GM23338 (cell line): ENCODE data around the gene SYT6.
A peak's percentile ranks its signal among the peaks of the same experiment; 100 is the strongest.

Source experiments
- CTCF ChIP-seq, 2 experiments: fragments of 200-600 bp in 1 of 2; sonication (generic) in 1 of 2; conservative IDR thresholded peaks; 2 replicates each; pipeline versions ENCODE4 v1.5.1 to v1.6.1; 2016 to 2017; ENCODE audit warnings: antibody characterized with exemption in 2 of 2, low read depth in 2 of 2, mild to moderate bottlenecking in 2 of 2, moderate library complexity in 1 of 2
- EZH2 ChIP-seq: fragments of 200-600 bp; sonication (generic); IDR thresholded peaks from one replicate; pipeline ENCODE4 v1.8.0; 2017; ENCODE audit warnings: antibody characterized with exemption, mild to moderate bottlenecking, low read depth; ENCODE audit not compliant: unreplicated experiment
- POLR2AphosphoS5 ChIP-seq: IDR thresholded peaks from 2 replicates; pipeline ENCODE4 v1.6.1; 2016; ENCODE audit warnings: antibody characterized with exemption, low read depth
- ZNF114 ChIP-seq: fragments of 250-450 bp; sonication (Bioruptor Pico); IDR thresholded peaks from 2 replicates; pipeline ENCODE4 v1.5.0; 2020; ENCODE audit warnings: mild to moderate bottlenecking, moderate library complexity
- TF ChIP-seq, protein P1 (sequence below): IDR thresholded peaks from one replicate; pipeline ENCODE4 v1.6.1; 2018; ENCODE audit warnings: antibody characterized with exemption; ENCODE audit not compliant: unreplicated experiment

- TF ChIP-seq CTCF (conservative IDR thresholded peaks at IDR 0.05; ENCODE audit: low read depth in 2 of 2), result no peak
- TF ChIP-seq, protein P1, sequence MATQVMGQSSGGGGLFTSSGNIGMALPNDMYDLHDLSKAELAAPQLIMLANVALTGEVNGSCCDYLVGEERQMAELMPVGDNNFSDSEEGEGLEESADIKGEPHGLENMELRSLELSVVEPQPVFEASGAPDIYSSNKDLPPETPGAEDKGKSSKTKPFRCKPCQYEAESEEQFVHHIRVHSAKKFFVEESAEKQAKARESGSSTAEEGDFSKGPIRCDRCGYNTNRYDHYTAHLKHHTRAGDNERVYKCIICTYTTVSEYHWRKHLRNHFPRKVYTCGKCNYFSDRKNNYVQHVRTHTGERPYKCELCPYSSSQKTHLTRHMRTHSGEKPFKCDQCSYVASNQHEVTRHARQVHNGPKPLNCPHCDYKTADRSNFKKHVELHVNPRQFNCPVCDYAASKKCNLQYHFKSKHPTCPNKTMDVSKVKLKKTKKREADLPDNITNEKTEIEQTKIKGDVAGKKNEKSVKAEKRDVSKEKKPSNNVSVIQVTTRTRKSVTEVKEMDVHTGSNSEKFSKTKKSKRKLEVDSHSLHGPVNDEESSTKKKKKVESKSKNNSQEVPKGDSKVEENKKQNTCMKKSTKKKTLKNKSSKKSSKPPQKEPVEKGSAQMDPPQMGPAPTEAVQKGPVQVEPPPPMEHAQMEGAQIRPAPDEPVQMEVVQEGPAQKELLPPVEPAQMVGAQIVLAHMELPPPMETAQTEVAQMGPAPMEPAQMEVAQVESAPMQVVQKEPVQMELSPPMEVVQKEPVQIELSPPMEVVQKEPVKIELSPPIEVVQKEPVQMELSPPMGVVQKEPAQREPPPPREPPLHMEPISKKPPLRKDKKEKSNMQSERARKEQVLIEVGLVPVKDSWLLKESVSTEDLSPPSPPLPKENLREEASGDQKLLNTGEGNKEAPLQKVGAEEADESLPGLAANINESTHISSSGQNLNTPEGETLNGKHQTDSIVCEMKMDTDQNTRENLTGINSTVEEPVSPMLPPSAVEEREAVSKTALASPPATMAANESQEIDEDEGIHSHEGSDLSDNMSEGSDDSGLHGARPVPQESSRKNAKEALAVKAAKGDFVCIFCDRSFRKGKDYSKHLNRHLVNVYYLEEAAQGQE, result no peak
- TF ChIP-seq POLR2AphosphoS5, result 0 out of 2 replicates have a peak, but pooled peaks have one; percentile 2
- TF ChIP-seq ZNF114 (CRISPR knock-in tag), result no peak
- TF ChIP-seq EZH2, result no peak
These were observed 66.9 kb downstream of the SYT6 start for GRCh38 chr1:114086601-114087368.
